Measurements from ENCODE around the gene TMC4. TPM values are rescaled to one million over a fixed set of nuclear protein-coding genes. Genes with fewer than 3 reads are reported as not detected.
"Not testable (repeated sequence)": the region's sequence is repeated elsewhere in the genome, so short reads cannot be mapped to it uniquely, and the experiment has no call there.

Gene TMC4
- total RNA-seq, result 1 to 10 TPM in 6 of 8 experiments, under 1 TPM in 2; 0.76 to 2.8 (median 1.5) TPM

GRCh38 chr19:54172471-54173358 is at the start of gene TMC4:
TMC4 (minus strand) TSS chr19:54173160; CDS start chr19:54173117, 43 bp downstream.
- 0 to 50% (median 20%) methylated on average over 1 to 3 of the region's 13 CpGs; no CpG with 5 or more reads in 6 of the 10 experiments for WGBS, 10 experiments

GRCh38 chr19:54221947-54222346 is 49.0 kb upstream of the TMC4 start:
- H3K4me3 ChIP-seq, result not testable (repeated sequence)

More at GRCh38 chr19:54172471-54173358, at the start of gene TMC4:
- ATAC-seq (replicated peaks in 6 of 8), result peak in 6 of 8 experiments; percentile 3 to 29 (median 15)
- no peak within 1 kb of the TSS for H3K27ac ChIP-seq
- in situ Hi-C loops (cut with MboI; ENCODE audit: low pct_unique_long_range_greater_than_20kb in 2 of 9, low sequenced_read_pairs in 9 of 9, unreplicated experiment in 9 of 9), result no loop called here
- H3K4me3 ChIP-seq, result no peak within 1 kb of the TSS
- peaks cover 0 to 9% of the 10 kb centered on the region in 2 donors for H3K4me1 ChIP-seq (replicated peaks in 1 of 2)

GRCh38 chr19:54219702-54220101 is 46.7 kb upstream of the TMC4 start:
- in situ Hi-C loops (cut with MboI; ENCODE audit: low pct_unique_long_range_greater_than_20kb in 2 of 9, low sequenced_read_pairs in 9 of 9, unreplicated experiment in 9 of 9); H3K4me3 ChIP-seq; ATAC-seq (replicated peaks in 6 of 8); H3K27ac ChIP-seq; H3K4me1 ChIP-seq (replicated peaks in 1 of 2): not testable (repeated sequence)
- no CpG with 5 or more reads among the region's 5 CpGs for WGBS, 10 experiments

More at GRCh38 chr19:54221947-54222346, 49.0 kb upstream of the TMC4 start:
- 80 to 90% methylated on average over 1 to 2 of the region's 7 CpGs; no CpG with 5 or more reads in 8 of the 10 experiments for WGBS, 10 experiments
- H3K4me1 ChIP-seq (replicated peaks in 1 of 2); in situ Hi-C loops (cut with MboI; ENCODE audit: low pct_unique_long_range_greater_than_20kb in 2 of 9, low sequenced_read_pairs in 9 of 9, unreplicated experiment in 9 of 9); H3K27ac ChIP-seq; ATAC-seq (replicated peaks in 6 of 8): not testable (repeated sequence)

- no peak overlapping the region for H3K4me3 ChIP-seq
- ATAC-seq (replicated peaks in 6 of 8), result no peak
- H3K4me1 ChIP-seq (replicated peaks in 1 of 2), result peaks cover 3 to 6% of the 10 kb centered on the region in 2 donors
- H3K27ac ChIP-seq, result no peak overlapping the region
- 60 to 100% (median 94%) methylated on average over 1 to 9 of the region's 27 CpGs; no CpG with 5 or more reads in 4 of the 10 experiments for WGBS, 10 experiments
- in situ Hi-C loops (cut with MboI; ENCODE audit: low pct_unique_long_range_greater_than_20kb in 2 of 9, low sequenced_read_pairs in 9 of 9, unreplicated experiment in 9 of 9), result no loop called here
These were observed 46.2 kb upstream of the TMC4 start for GRCh38 chr19:54218960-54219661.

GRCh38 chr19:54218259-54218658 is 45.3 kb upstream of the TMC4 start:
- Histone ChIP-seq H3K27ac (no peak overlapping the region), H3K4me3 (no peak overlapping the region), H3K4me1 (replicated peaks in 1 of 2) (peaks cover 3 to 6% of the 10 kb centered on the region in 2 donors)
- WGBS, 10 experiments, result 27% methylated on average over 4 of the region's 8 CpGs; no CpG with 5 or more reads in 9 of the 10 experiments
- in situ Hi-C loops (cut with MboI; ENCODE audit: low pct_unique_long_range_greater_than_20kb in 2 of 9, low sequenced_read_pairs in 9 of 9, unreplicated experiment in 9 of 9), result no loop called here
- ATAC-seq (replicated peaks in 6 of 8), result peak in 1 of 8 experiments; percentile 13

- H3K4me1 ChIP-seq (replicated peaks in 1 of 2); H3K27ac ChIP-seq; H3K4me3 ChIP-seq; in situ Hi-C loops (cut with MboI; ENCODE audit: low pct_unique_long_range_greater_than_20kb in 2 of 9, low sequenced_read_pairs in 9 of 9, unreplicated experiment in 9 of 9): not testable (repeated sequence)
- peak in 1 of 8 experiments; percentile 3 for ATAC-seq (replicated peaks in 6 of 8)
- 25 to 84% methylated on average over 4 to 7 of the region's 20 CpGs; no CpG with 5 or more reads in 8 of the 10 experiments for WGBS, 10 experiments
These were observed 44.7 kb upstream of the TMC4 start for GRCh38 chr19:54217517-54218247.

- 67 to 92% (median 89%) methylated on average over 1 to 5 of the region's 9 CpGs; no CpG with 5 or more reads in 7 of the 10 experiments for WGBS, 10 experiments
These were observed 43.9 kb upstream of the TMC4 start for GRCh38 chr19:54216869-54217268.

GRCh38 chr19:54214734-54215133 is 41.8 kb upstream of the TMC4 start:
- ATAC-seq (replicated peaks in 6 of 8); H3K4me3 ChIP-seq; H3K4me1 ChIP-seq (replicated peaks in 1 of 2); H3K27ac ChIP-seq; in situ Hi-C loops (cut with MboI; ENCODE audit: low pct_unique_long_range_greater_than_20kb in 2 of 9, low sequenced_read_pairs in 9 of 9, unreplicated experiment in 9 of 9): not testable (repeated sequence)
- 100% methylated on average over 1 of the region's 19 CpGs; no CpG with 5 or more reads in 9 of the 10 experiments for WGBS, 10 experiments

More at GRCh38 chr19:54216869-54217268, 43.9 kb upstream of the TMC4 start:
- in situ Hi-C loops (cut with MboI; ENCODE audit: low pct_unique_long_range_greater_than_20kb in 2 of 9, low sequenced_read_pairs in 9 of 9, unreplicated experiment in 9 of 9), result no loop called here
- no peak overlapping the region for H3K27ac ChIP-seq
- H3K4me3 ChIP-seq, result no peak overlapping the region
- no peak for ATAC-seq (replicated peaks in 6 of 8)
- H3K4me1 ChIP-seq (replicated peaks in 1 of 2), result peaks cover 3 to 6% of the 10 kb centered on the region in 2 donors

GRCh38 chr19:54214217-54214616 is 41.3 kb upstream of the TMC4 start:
- ATAC-seq (replicated peaks in 6 of 8); H3K4me3 ChIP-seq; in situ Hi-C loops (cut with MboI; ENCODE audit: low pct_unique_long_range_greater_than_20kb in 2 of 9, low sequenced_read_pairs in 9 of 9, unreplicated experiment in 9 of 9); H3K27ac ChIP-seq: not testable (repeated sequence)
- H3K4me1 ChIP-seq (replicated peaks in 1 of 2), result peaks cover 12 to 15% of the 10 kb centered on the region in 2 donors
- 50 to 100% (median 90%) methylated on average over 1 to 2 of the region's 5 CpGs; no CpG with 5 or more reads in 7 of the 10 experiments for WGBS, 10 experiments

- peaks cover 13 to 21% of the 10 kb centered on the region in 2 donors for H3K4me1 ChIP-seq (replicated peaks in 1 of 2)
- peak overlapping the region in 1 of 2 donors; percentile 42 for H3K27ac ChIP-seq
- WGBS, 10 experiments, result 59 to 100% (median 81%) methylated on average over 1 to 5 of the region's 12 CpGs; no CpG with 5 or more reads in 5 of the 10 experiments
- in situ Hi-C loops (cut with MboI; ENCODE audit: low pct_unique_long_range_greater_than_20kb in 2 of 9, low sequenced_read_pairs in 9 of 9, unreplicated experiment in 9 of 9), result no loop called here
- ATAC-seq (replicated peaks in 6 of 8), result peak in 3 of 8 experiments; percentile 1 to 4 (median 2)
- no peak overlapping the region for H3K4me3 ChIP-seq
These were observed 38.3 kb upstream of the TMC4 start for GRCh38 chr19:54211235-54211634.

- in situ Hi-C loops (cut with MboI; ENCODE audit: low pct_unique_long_range_greater_than_20kb in 2 of 9, low sequenced_read_pairs in 9 of 9, unreplicated experiment in 9 of 9), result no loop called here
- Histone ChIP-seq H3K27ac (peak overlapping the region; percentile 49 to 79), H3K4me3 (no peak overlapping the region), H3K4me1 (replicated peaks in 1 of 2) (peaks cover 13 to 21% of the 10 kb centered on the region in 2 donors)
- 0 to 90% (median 63%) methylated on average over 1 to 8 of the region's 10 CpGs; no CpG with 5 or more reads in 2 of the 10 experiments for WGBS, 10 experiments
- ATAC-seq (replicated peaks in 6 of 8), result peak; percentile 25 to 79 (median 61)
These were observed 37.0 kb upstream of the TMC4 start for GRCh38 chr19:54209811-54210494.

All from motor neuron (in vitro differentiated cells).